K562 (cell line): ENCODE measurements around the gene ITGAL. TPM values are rescaled to one million over a fixed set of nuclear protein-coding genes. Genes with fewer than 3 reads are reported as not detected.

Experiments
- BRCA1 ChIP-seq, 2 experiments: fragments of 450-650 bp in 1 of 2; sonication (generic) in 1 of 2; formaldehyde crosslinking in 1 of 2; IDR thresholded peaks; 2 replicates each; pipeline versions ENCODE4 v1.5.0 to v1.6.1; 2017 to 2020; ENCODE audit warnings: mild to moderate bottlenecking in 1 of 2, missing genetic modification reagents in 1 of 2
- CTCF ChIP-seq, 3 experiments: IDR thresholded peaks in 2 of 3; conservative IDR thresholded peaks in 1 of 3; 2 replicates each; pipeline ENCODE4 v1.5.1; 2011 to 2012; ENCODE audit warnings: low read length in 3 of 3, mild to moderate bottlenecking in 3 of 3, control low read depth in 2 of 3, improper control_type of control experiment in 1 of 3, inconsistent platforms in 1 of 3, low read depth in 1 of 3, mixed read lengths in 1 of 3, moderate library complexity in 1 of 3; ENCODE audit not compliant: insufficient read depth in 2 of 3
- CTCFL ChIP-seq: IDR thresholded peaks from 2 replicates; pipeline ENCODE4 v1.6.1; 2011; ENCODE audit warnings: borderline replicate concordance, low read depth, mild to moderate bottlenecking, moderate library complexity, low read length; ENCODE audit not compliant: insufficient read depth, poor library complexity, severe bottlenecking
- E2F8 ChIP-seq: fragments of 450-650 bp; IDR thresholded peaks from 2 replicates; pipeline ENCODE4 v1.7.1; 2018; ENCODE audit warnings: mild to moderate bottlenecking, low read depth; ENCODE audit not compliant: partially characterized antibody
- ESRRA ChIP-seq: fragments of 450-650 bp; IDR thresholded peaks from 2 replicates; pipeline ENCODE4 v1.6.1; 2014; ENCODE audit warnings: low read depth, mild to moderate bottlenecking, moderate library complexity, borderline replicate concordance
- HIVEP1 ChIP-seq: fragments of 250-450 bp; sonication (Bioruptor Pico); IDR thresholded peaks from 2 replicates; pipeline ENCODE4 v1.4.0; 2020; ENCODE audit warnings: mild to moderate bottlenecking
- MGA ChIP-seq: fragments of 450-650 bp; IDR thresholded peaks from 2 replicates; pipeline ENCODE4 v1.6.1; 2016; ENCODE audit warnings: mild to moderate bottlenecking, moderate library complexity
- polyA plus RNA-seq, 8 experiments: library from polyadenylated mRNA; depleted of rRNA in 4 of 8; stranded (reverse) in 5 of 8; unstranded in 3 of 8; fragments of >200 nt; fragmentation: Nextera tagmentation in 2 of 8; fragmentation: Illumina TruSeq in 1 of 8; extraction: Ambion mirVana in 2 of 8; extraction: Trizol in 1 of 8; gene quantifications; 2 replicates each; pipeline versions ENCODE4 v1.2.1 to v1.2.3, GENCODE V29; 2011 to 2014; ENCODE audit warnings: inconsistent platforms in 1 of 8, missing spikeins in 1 of 8
- total RNA-seq, 7 experiments: library from RNA; depleted of rRNA in 6 of 7; stranded (reverse); fragments of >200 nt in 6 of 7; fragmentation: Illumina TruSeq in 2 of 7; extraction: Trizol in 2 of 7; gene quantifications; 2 replicates each; pipeline versions ENCODE4 v1.2.1 to v1.2.3, GENCODE V29; 2011 to 2021; ENCODE audit warnings: low replicate concordance in 1 of 7
- TF ChIP-seq, protein P1 (sequence below): sonication (generic); formaldehyde crosslinking; IDR thresholded peaks from 2 replicates; pipeline ENCODE4 v1.9.0; 2022; ENCODE audit warnings: mild to moderate bottlenecking, missing genetic modification reagents

ITGAL gene
- total and polyA plus RNA-seq, 9 of the 15 experiments (the other 6 are each of a cell fraction or from before 2014, with no cell fraction given), result 0.01 to 0.53 TPM; not detected in 7

- peak; percentile 42; the same call in 1 of the 2 replicates for TF ChIP-seq MGA
- TF ChIP-seq BRCA1 (IDR thresholded peaks at IDR 0.05), result no peak
- TF ChIP-seq BRCA1 (CRISPR knock-in tag; IDR thresholded peaks at IDR 0.05), result 0 out of 2 replicates have a peak, but pooled peaks have one; percentile 2
- TF ChIP-seq ESRRA, result no peak
- 0 out of 6 replicates have a peak, but pooled peaks of 1 of the 3 experiments have one; percentile 11 for TF ChIP-seq CTCF (IDR thresholded peaks at IDR 0.05 in 2 of 3, conservative IDR thresholded peaks at IDR 0.05 in 1 of 3; ENCODE audit: insufficient read depth in 2 of 3, low read depth in 1 of 3, low read length in 3 of 3)
- TF ChIP-seq HIVEP1 (CRISPR knock-in tag), result no peak
- no peak for TF ChIP-seq E2F8
- TF ChIP-seq, protein P1, sequence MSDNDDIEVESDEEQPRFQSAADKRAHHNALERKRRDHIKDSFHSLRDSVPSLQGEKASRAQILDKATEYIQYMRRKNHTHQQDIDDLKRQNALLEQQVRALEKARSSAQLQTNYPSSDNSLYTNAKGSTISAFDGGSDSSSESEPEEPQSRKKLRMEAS (CRISPR knock-in tag), result peak; percentile 60
- TF ChIP-seq CTCFL, result peak; percentile 53
Observed at GRCh38 chr16:30557707-30557956, 85.1 kb downstream of the ITGAL start (continued).
